ENCODE measurements around the gene SPECC1.
"Not testable (repeated sequence)": the region's sequence is repeated elsewhere in the genome, so short reads cannot be mapped to it uniquely, and the experiment has no call there.

The SPECC1 gene

DNA sequence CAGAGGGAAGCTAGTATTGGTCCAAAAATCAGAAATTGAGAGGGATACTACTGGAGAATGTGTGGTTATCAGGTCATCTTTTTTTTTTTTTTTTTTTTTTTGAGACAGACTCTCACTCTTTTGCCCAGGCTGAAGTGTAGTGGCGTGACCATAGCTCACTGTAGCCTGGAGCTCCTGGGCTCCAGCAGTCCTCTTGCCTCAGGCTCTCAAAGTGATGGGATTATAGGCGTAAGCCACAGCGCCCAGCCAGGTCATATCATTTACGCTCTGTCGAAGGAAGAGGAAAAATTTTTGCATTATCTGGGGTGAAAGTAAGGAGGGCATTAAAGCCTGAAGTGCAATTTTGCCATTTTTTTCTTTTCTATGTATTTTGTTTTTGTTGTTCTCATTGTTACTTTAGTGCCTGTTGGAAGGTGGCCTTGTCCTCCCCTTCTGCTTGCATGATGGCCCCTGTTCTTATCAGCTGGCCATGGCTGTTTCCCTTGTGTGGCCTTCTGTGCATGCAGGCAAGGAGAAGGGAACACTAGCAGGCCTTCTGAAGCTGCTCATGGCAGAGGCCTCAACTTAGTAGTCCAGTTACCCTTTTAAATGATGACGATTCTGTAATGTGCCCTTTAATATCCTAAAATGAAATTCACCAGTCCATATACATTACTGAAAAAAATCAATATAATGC, 118.3 kb downstream of the SPECC1 start:
- no peak for DNase-seq (ENCODE audit: low spot score)

DNA sequence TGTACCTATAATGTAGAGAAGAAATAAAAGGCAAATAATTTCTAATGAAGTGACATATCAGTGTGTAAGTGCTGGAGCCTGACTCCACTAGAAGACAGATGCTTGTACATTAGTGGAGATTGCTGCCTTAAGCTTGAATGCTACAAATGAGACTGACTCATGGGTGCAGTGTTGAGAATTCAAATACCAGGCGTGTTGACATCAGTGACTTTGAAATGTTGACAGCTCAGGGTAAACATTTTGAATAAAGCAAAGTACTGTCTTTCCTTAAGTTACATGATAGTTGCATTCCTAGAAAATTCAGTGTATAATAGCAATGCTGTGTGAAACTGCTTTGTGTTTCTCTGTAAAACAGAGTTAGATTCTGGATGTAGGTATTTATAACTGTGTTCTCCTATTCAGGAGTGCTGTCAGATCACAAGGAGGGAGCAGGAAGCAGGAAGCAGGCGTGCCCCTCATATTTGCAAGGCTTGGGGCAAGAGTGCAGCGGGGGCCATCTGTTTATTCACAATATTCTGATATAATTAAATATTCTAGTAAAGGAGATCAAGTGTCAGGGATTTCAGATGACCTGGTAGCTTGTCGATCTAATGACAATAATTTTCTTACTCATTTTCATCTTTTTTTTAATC, 119.0 kb downstream of the SPECC1 start:
- DNase-seq (ENCODE audit: low spot score), result peak; percentile 31

DNA sequence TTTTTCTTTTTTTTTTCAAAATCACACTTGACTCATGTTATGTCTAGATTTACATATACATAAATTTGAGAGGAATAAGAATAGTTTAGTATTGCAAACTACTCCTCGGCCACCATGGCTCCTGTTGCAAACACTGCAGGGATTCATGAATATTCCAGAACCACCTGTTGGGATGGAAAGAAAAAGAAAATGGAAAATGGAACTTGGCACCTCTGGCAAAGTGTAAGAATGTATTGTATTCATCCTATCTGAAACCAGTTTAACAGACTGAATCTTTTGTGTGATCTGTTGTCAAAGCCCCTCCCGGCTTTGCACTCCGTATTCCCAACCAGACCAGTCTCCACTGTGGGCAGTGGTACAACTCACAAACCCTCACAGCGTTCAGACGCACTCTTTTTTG, 124.4 kb downstream of the SPECC1 start:
- no peak for DNase-seq (ENCODE audit: low spot score)

DNA sequence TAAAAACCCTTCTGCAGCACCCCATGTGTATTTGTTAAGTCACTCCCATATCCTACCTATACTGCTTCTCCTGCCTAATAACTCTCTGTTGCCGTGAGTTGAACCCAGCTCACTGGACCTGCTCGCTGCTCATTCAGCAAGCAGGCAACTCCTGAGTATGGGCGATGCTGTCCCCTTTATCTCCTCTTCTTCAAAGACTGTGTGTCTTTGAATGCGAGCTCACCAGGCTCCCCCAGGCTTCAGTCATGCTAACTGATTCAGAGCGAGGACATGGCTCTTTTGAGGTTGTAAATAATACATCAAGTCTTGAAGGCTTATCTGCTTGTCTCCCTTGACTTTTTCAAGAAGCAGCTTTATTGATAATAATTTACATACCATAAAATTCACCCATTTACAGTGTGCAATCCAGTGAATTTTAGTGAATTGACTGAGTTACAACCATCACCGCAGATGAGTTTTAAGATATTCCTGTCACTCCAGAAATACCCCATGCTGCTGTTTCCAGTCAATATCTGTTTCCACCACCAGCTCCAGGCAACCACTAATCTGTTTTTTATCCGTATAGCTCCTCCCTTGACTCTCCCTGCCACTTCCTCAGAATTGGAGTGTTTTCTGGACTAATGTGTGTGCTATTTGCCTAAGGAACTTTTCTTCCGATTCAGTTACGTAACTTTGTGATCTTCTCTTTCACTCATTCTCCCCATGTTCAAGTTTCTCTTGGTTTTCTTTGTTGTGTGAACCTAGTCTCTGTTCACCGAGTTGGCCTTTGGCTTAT, 132.2 kb downstream of the SPECC1 start:
- DNase-seq (ENCODE audit: low spot score), result no peak

DNA sequence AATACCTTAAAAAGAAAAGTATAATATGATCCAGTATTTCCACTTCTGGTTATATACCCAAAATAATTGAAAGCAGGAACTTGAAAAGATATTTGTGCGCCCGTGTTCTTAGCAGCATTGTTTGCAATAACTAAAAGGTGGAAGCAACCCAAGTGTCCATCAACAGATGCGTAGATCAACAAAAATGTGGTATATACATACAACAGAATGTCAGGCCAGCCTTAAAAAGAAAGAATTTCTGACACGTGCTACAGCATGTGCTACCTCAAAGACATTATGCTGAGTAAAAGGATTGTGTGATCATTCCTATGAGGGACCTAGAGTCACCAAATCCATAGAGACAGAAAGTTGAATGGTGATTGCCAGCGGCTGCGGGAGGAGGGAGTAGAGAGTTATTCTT, 133.1 kb downstream of the SPECC1 start:
- DNase-seq (ENCODE audit: low spot score), result no peak

DNA sequence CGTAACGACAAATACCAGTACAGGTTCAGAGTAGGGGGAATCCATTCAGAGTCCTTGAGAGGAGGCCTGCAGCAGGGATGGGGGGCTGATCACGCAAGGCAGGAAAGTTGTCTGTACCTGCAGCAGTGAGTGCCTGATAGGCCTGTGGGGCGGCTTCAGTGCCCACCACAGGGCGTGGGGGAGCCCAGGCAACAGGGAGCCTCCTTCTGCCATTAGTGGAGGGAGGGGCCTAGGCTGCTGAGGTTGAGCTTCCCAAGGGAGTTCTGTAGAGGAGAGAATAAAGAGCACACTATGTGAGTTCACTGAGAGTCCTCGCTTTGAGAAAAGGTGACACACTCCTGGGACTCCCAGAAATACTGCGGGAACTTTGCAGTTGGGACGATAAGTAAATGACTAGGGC, 134.6 kb downstream of the SPECC1 start:
- no peak for DNase-seq (ENCODE audit: low spot score)

DNA sequence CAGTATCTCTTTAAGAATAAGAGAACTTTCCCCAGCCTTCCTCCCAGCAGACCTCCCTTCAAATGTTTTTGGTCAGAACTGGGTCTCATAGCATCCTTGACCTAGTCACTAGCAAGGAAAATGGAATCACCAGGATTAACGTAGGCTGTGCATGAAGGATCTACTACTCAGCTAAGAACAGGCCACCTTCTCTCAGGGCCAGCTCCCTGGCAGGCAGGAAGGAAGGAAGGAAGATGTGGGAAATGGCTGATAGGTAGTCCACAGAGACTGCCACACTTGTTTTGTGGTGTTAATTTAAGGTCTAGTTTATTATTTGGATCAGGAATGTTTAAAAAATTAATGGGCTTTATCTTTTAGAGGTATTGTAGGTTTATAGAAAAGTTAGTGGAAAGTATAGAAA, 136.4 kb downstream of the SPECC1 start:
- DNase-seq (ENCODE audit: low spot score), result no peak

DNA sequence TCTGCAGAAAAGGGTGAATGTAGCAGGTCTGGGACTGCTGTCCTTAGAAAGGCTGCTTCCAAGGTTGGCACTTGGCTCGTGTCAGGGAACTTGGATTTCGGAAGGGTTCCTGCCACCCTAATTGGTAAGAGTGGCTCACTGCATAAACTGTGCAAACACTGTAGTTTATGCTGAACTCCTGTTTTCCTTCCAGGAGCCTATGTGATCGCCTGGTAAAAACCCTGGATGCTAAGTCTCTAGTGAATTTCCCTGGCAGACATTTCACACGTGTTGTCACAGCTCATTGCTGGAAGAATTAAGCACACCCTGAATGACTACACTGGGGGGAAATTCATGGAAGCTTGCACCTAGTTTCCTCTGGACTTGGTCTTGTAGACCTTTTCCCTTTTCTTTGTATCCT, 140.1 kb downstream of the SPECC1 start:
- DNase-seq (ENCODE audit: low spot score), result no peak

DNA sequence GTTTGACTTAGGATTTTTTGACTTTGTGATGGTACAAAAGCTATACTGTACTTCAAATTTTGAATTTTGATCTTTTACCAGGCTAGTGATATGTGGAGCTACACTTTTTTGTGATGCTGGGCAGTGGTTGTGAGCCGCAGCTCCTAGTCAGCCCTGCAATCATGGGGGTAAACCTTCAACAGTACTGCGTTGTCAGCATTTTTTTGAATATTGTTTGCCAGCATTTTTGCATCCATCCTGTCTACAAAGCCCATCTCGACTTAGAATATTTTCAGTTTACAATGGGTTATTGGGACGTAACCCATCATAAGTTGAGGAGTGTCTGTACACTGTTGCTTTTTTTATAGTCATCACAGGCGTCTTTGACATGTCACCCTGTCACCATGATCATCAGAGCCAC, 142.0 kb downstream of the SPECC1 start:
- DNase-seq (ENCODE audit: low spot score), result no peak

DNA sequence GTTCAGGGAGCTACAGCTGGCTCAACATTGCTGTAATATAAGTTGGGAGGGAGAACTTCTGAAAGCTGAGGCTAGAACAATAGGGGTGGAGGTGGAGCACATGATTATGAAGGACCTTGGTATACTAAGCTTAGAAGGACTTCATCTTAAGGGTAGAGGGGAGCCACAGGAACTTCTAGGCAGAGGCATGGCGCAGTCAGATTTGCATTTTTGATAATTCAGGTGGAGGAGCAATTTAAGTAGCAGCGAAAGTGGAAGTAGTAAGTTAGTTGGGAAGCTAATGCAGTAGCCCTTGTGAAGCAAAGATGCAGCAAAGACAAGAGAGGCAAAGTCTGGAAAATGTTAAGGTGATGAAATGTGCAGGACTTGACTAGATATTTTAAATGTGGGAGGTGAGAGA, 144.1 kb downstream of the SPECC1 start:
- no peak for DNase-seq (ENCODE audit: low spot score)

DNA sequence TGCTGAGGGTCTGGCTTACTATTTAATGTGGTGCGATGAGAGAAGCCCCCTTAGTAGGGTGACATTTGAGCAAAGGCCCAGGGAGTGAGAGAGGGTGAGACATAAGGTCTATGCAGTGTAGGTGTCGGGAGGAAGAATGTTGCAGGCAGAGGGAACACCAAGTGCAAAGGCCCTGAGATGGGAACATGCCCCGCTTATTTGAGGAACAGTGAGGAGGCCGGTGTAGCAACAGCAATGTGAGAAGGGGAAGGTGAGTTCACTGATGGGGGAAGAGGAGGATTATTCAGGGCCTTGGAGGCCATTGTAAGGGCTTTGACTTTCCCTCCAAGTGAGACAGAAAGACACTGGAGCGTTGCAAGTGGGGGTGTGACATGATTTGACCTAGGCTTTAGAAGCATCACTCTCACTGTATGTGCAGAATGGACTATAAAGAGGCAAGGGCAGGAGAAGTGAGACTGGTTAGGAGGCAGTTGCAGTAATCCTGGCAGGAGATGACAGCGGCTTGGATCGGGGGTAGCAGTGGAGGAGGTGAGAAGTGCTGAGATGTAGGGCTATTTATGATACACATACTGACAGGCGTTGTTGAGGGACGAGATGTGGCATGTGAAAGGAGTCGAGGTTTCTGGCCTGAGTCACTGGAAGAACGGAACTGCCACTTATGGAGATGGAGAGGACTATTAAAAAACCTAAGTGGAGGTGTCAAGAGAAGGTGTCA, 145.3 kb downstream of the SPECC1 start:
- DNase-seq (ENCODE audit: low spot score), result no peak

DNA sequence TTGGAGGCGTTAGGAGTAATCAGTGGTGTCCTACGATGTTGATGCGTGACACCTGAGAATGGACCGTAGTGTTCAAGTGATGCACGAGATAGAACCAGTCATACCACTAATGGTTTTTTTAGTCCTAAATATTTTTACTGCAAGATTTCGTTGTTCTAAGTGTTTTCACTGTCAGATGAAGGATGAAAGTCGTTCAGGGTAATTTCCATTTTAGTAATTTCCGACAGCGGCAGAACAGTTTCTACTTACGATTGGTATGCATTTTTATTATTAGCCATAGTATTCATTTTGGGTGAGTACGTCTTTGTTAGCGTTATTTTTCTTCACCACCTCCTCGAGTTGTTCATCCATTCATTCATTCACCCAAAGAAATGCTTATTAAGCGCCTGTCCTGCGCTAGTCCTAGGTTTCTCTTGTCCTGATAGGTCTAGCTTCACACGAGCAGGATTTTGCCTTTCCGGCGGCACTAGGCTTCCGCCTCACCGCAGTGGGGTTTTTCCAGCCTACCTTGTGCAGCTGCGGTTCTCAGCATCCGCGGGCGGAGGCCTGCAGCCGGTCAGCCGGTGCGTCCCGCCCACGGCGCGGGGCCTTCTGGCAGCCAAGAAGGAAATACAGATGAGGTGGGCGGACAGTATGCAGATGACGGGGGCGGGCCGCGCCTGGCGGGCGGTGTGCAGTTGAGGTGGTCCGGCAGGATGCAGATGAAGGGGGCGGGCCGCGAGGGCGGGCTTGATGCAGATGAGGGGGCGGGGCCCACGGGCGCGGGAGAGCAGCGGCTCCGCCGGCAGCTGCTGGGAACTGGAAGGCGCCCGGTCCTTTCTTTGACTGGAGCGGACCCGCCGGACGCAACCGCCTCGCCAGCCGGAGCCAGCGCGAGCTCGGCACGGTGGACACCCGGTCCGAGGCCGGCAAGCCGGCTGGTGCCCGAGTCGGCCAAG, 146.4 kb downstream of the SPECC1 start:
- peak; percentile 96 for DNase-seq (ENCODE audit: low spot score)

DNA sequence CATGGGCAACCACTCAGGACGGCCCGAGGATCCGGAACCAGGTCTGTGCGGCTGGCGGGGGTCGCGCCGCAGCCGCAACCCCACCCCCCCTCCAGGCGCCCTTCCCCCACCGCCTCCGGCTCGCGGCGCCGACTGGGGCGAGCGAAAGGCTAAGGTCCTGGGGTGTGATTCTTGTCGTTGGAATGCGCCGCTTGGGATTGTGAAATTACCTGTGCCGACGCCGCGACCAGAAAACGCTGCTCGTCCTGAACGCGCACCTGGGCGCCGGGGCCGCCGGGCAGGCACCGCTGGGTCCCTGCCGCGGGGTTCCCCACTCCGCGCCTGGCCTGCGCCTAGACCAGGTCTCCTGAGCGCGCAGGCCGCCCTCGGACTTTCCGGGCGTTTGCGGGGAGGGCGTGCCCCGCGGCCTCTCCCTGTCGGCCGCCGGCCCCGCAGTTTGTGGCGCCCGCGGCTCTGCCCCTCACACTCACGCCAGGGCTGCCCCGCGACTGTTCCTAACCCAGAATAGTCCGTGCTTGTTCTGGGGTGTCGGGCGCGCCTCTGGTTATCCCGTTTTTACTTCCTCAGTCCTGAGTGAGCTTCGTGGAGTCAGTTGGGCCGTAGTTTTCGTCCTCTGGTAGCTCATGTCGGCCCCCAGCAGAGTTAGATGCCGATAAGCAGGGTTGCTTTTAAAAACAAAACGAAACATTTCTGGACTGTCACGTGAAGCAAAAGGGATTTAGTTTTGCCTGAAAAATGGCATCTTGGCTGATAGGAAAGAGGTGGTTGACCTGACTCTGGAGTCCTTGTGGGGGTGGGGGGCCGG, 147.2 kb downstream of the SPECC1 start:
- DNase-seq (ENCODE audit: low spot score), result peak; percentile 65

DNA sequence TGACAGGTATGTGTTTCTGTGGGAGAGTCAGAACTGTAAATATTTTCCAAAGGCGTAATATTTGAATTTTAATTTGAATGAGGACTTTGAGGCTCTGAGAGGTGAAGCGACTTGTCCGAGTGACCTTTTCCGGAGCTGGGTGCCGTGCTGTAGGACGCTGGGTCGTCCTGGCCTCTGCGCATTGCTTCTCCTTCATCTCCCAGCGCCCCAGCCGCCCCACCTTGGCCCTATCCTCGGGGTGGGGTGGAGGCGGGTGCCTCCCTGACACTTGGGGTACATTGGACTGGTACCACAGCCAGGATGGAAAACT, 147.8 kb downstream of the SPECC1 start:
- DNase-seq (ENCODE audit: low spot score), result no peak

DNA sequence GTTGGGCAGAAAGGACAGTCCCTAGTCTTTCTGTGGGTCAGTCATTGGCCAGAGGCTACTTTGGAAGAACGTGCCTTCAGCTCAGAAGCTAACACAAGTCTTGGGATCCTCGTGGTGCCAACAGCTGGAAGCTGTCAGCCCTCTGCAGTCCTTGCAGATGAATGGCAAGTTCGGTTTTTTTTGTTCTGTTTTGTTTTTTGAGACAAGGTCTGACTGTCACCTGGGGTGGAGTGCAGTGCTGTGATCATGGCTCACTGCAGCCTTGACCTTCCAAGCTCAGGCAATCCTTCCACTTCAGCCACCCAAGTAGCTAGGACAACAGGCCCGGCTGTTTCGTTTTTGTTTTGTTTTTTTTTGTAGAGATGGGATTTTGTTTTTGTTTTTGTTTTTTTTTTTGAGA, 149.4 kb downstream of the SPECC1 start:
- DNase-seq (ENCODE audit: low spot score), result no peak

DNA sequence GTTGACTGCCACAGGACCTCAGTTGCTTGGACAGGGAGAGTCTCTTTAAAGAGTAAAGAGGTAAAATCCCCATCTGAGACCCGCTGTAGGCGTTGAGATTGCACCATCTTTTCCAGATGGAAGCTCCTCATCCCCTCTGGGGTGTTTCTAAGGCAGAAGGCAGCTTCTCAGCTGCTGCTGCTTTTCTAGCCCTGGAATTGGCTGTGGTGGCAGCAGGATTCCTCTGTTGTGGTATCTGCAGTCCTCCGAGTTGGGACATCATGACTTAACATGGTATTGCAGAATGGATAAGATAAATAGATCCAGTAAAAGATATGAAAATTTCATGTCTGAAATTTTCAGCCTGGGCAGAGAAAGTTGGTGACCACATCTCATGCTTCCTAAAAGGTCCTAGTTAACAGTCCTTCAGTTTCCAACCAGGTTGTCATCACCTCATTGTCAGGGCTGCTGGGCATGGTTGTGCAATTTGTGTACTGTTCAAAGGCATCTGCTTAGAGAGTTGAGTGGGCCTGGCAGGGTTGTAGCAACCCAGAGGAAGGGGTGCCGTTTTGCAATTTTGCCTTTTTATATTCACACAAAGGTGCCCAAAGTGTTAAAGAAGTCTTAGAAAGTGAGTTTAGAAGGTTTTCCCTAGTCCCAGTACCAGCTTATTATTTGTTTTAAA, 150.4 kb downstream of the SPECC1 start:
- DNase-seq (ENCODE audit: low spot score), result no peak

DNA sequence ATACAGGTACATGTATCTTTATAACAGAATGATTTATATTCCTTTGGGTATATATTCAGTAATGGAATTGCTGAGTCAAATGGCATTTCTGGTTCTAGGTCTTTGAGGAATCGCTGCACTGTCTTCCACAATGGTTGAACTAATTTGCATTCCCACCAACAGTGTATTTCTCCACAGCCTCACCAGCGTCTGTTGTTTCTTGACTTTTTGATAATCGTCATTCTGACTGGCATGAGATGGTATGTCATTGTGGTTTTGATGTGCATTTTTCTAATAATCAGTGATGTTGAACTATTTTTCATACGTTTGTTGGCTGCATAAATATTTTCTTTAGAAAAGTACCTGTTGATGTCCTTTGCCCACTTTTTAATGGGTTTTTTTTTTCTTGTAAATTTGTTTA, 156.4 kb downstream of the SPECC1 start:
- not testable (repeated sequence) for DNase-seq (ENCODE audit: low spot score)

DNA sequence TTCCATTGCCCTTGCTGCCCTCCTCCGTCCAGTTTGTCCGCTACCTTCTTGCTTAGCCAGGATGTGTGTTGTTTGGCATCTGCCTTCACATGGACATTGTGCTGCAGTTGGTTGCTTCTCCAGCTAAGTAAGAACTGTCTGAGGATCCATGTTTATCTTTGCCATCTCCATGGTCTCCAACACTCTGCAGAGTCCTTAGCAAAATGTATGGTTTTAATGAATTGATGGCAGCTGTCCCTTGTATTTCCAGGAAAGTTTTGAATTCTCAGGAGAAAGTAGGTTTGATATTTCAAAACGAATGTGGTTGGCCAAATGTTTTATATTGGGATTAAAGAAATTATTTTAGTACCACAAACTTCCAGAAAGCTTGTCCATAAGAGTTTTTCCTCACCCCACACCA, 160.9 kb downstream of the SPECC1 start:
- DNase-seq (ENCODE audit: low spot score), result no peak

DNA sequence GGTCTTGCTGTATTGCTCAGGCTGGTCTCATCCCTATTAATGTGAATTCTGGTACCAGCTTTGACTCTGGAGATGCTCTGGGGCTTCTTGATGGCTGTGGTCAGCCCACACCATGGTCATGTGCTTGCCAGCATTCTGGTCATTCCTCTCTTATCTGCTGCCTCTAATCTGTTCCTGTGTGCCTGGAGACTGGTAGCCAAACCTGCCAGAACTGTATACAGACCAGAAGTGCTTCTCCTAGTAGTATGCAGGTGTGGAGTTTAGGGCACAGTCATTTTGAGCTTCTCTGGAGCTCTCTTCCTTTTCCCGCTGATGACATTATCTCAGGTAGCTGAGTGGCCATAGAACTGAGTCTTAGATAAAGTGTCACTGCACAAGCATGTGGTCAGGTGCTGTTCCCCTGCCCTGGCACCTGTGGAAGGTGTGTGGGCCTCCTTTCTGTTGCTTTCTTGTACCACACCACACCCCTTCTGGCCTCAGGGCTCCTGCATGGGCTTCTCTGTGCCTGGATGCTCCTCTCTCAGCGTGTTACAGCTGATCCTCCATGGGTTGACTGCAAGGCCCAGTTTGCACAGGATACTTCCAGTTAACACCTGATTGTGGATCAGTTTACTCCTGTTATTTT, 162.7 kb downstream of the SPECC1 start:
- DNase-seq (ENCODE audit: low spot score), result no peak

DNA sequence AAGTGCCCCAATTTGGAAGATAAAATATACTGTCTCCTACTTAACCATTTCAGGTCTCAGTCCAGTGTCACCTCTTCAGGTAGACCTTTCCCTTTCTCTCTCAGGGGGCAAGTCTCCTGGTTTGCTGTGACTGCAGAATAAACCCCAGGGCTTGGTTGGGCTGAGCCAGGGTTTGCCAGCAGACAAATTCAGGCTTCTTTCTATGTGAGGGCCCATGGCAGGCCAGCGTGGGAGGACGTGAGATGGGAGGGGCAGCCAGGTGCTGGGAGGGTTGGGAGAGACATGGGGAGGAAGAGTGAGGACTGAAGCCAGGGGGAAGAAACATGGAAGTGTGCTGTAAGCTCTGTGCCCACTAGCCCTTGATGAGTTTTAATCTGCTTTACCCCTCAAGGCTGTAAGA, 163.2 kb downstream of the SPECC1 start:
- DNase-seq (ENCODE audit: low spot score), result no peak

All from GM03348 (cell line).